Epithelial cell of esophagus (primary cell): ENCODE data around the gene ADGRL3.

Experiments
- DNase-seq: peaks from one replicate; pipeline ENCODE4 v3.0.0; 2010; ENCODE audit warnings: low read depth
- H3K4me3 ChIP-seq: 2 replicates; pipeline ENCODE4 v1.5.1; 2011; ENCODE audit warnings: mild to moderate bottlenecking, low read length, control low read depth
- TF ChIP-seq, protein P1 (sequence below): IDR thresholded peaks from 2 replicates; pipeline ENCODE4 v1.5.1; 2011; ENCODE audit warnings: low read depth, mild to moderate bottlenecking, low read length, control low read depth, inconsistent platforms; ENCODE audit not compliant: insufficient read depth; ENCODE audit errors: missing control alignments

The ADGRL3 gene

DNA sequence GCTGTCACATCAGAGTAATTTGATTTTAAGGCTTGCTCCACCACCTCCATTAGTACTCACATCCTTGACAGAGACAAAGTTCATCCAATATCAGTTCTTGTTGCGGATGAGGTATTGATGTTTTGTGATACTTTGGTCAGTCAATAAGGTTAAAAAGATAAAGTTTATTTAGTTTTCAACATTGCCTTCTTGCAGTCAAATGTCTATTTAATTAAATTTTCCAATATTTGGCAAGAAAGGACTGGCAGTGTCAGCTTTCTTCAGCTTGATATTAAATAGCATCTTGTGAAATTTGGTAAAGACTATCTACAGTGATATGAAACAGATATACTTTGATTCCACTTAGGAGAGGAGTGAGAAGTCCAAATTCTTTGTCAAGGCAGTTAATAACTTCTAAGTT lies 493.4 kb downstream of the ADGRL3 start:
- TF ChIP-seq, protein P1, sequence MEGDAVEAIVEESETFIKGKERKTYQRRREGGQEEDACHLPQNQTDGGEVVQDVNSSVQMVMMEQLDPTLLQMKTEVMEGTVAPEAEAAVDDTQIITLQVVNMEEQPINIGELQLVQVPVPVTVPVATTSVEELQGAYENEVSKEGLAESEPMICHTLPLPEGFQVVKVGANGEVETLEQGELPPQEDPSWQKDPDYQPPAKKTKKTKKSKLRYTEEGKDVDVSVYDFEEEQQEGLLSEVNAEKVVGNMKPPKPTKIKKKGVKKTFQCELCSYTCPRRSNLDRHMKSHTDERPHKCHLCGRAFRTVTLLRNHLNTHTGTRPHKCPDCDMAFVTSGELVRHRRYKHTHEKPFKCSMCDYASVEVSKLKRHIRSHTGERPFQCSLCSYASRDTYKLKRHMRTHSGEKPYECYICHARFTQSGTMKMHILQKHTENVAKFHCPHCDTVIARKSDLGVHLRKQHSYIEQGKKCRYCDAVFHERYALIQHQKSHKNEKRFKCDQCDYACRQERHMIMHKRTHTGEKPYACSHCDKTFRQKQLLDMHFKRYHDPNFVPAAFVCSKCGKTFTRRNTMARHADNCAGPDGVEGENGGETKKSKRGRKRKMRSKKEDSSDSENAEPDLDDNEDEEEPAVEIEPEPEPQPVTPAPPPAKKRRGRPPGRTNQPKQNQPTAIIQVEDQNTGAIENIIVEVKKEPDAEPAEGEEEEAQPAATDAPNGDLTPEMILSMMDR = no peak
- H3K4me3 ChIP-seq = no peak overlapping the region
- DNase-seq = no peak

DNA sequence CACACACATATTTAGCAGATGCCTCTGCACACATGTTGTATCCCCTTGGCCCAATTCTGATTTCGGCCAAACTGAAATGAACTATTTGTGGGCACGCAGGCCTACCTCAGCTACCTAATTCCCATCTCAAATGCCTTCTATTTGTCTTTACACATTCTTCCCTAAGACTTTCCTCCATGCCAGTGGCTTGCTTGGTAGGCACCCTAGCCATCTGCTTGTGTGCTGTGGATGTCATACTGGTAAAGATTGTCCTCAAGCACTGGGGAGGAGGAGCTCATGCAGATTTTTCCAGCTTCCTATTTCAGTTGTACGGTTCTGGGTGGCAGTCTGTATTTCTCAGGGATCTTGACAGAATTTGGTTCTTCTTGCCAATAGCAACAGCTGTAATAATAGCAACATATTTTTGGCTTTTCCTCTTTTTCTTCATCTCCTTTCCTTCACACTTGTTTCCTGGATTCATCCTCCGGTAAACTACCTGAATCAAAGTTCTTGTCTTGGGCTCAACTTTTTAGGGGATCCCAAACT lies 514.3 kb downstream of the ADGRL3 start:
- no peak for DNase-seq
- H3K4me3 ChIP-seq = no peak overlapping the region
- TF ChIP-seq, protein P1 = no peak

DNA sequence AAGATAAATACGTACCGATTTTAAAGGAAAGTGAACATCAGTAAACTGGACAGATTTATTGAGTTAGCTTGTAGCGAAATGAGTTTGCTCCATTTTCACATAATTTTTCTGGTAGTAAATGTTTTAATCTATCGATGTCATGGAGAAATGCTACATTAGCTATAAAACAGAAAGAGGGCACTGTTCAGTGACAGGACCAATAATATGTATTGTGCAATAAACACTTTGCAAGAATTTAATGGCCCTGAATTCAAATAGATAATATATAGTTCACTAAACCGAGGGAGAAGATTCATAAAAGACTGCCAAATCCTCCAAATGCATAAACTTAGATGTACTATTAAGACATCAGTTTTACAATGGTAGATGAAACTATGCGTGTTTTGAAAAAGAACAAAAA lies 516.3 kb downstream of the ADGRL3 start:
- no peak for DNase-seq
- TF ChIP-seq, protein P1 = no peak
- no peak overlapping the region for H3K4me3 ChIP-seq

DNA sequence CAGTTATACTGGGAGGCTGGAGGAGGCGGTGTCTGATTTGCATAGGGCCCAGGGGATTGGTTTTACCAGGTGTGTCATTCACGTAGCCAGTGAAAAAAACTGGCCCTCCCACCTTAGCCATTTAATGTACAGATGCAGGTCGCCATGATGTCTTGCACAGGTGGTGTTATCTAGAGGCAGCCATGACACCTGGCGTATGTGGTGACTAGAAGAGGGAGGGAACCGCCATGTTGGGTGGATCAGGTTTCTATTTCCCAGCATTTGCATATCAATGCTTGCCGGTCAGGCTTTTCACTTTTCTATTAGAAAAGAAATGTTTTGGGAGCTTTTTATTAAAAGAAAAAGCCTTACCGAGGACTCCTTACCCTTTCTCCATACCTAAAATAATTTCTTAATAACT lies 523.4 kb downstream of the ADGRL3 start:
- no peak overlapping the region for H3K4me3 ChIP-seq
- TF ChIP-seq, protein P1 = no peak
- DNase-seq = no peak

DNA sequence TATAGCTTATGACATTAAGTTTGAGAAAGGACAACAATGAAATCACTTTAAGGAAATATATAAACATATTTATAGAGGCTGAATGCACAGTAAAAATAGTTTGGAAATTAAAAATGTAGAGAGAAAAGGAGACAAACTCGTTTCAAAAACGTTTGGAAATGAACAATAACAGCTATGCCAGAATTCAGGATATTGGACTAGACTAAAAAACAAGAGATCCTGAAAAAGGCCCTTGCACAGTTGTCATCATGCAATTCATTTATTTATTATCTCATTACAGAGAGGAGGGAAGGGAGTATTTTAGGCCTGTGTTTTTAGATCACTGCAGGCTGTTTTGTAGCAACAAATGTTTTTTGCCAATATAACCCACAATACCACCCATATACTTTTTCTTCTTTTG lies 527.2 kb downstream of the ADGRL3 start:
- no peak overlapping the region for H3K4me3 ChIP-seq
- TF ChIP-seq, protein P1 = no peak

DNA sequence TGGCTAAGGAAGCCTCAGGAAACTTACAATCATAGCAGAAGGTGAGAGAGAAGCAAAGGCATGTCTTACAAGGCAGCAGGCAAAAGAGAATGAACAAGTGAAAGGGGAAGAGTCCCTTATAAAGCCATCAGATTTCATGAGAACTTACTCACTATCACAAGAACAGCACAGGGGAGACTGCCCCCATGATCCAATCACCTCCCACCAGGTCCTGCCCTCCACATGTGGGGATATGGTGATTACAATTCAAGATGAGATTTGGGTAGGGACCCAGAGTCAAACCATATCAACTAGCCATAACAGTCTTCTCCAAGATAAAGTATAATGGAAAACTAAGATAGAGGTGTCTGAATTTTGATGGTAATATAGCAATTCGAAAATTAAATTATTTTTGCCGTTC lies 534.3 kb downstream of the ADGRL3 start:
- TF ChIP-seq, protein P1 = no peak
- no peak overlapping the region for H3K4me3 ChIP-seq
- DNase-seq = no peak

More for the DNA sequence above, 527.2 kb downstream of the ADGRL3 start:
- no peak for DNase-seq

DNA sequence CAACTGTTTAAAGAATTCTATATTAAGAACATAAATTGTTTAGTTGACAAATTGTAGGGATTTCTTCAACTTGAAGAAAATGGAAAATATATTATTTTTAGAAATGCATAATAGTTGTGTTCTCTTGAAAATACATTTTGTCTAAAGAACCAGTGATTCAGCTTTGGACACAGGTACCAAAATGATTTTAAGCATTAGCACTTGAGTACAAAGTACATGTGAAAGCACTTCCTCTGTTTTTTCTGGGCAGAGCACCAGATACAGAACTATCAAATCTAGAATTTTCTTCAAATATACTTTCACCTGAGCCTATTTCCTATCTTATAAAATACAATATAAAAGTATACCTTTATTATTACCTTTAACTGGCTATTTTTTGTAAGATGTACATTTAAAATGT lies 539.8 kb downstream of the ADGRL3 start:
- DNase-seq = no peak
- TF ChIP-seq, protein P1 = no peak
- no peak overlapping the region for H3K4me3 ChIP-seq
